Spleen (tissue), 7 donors: ENCODE measurements around the gene TMED8.
"Not testable (repeated sequence)": the region's sequence is repeated elsewhere in the genome, so short reads cannot be mapped to it uniquely, and the experiment has no call there.

ENCODE experiments used
- CTCF ChIP-seq, 11 experiments: fragments of 200-600 bp in 7 of 11; fragments of 450-650 bp in 4 of 11; sonication (generic) in 4 of 11; IDR thresholded peaks in 8 of 11; conservative IDR thresholded peaks in 3 of 11; 1 replicate in 7 of 11; 2 replicates in 4 of 11; pipeline versions ENCODE4 v1.4.0 to v1.8.0; 2016 to 2021; ENCODE audit warnings: antibody characterized with exemption in 11 of 11, inconsistent platforms in 4 of 11, mild to moderate bottlenecking in 1 of 11
- POLR2A ChIP-seq, 3 donors: fragments of 450-650 bp; IDR thresholded peaks; one replicate each; pipeline ENCODE4 v1.5.1; 2017; ENCODE audit warnings: antibody characterized with exemption in 3 of 3, mild to moderate bottlenecking in 1 of 3
- POLR2AphosphoS5 ChIP-seq, 3 donors: sonication (generic); formaldehyde crosslinking; IDR thresholded peaks; one replicate each; pipeline ENCODE4 v1.5.1; 2017; ENCODE audit warnings: antibody characterized with exemption in 3 of 3
- donor health status: DM: no; HTN: no; CAD: no; lungs with moderate emphysema.
- donor health status: DM: no; HTN: no; CAD: no.
- donor health status: DM: no; HTN: no; CAD: no.

- TF ChIP-seq POLR2A (IDR thresholded peaks at IDR 0.05); CTCF (IDR thresholded peaks at IDR 0.05 in 8 of 11, conservative IDR thresholded peaks at IDR 0.05 in 3 of 11); POLR2AphosphoS5 (IDR thresholded peaks at IDR 0.05): not testable (repeated sequence)
Observed at GRCh38 chr14:77337255-77337654, 39.6 kb downstream of the TMED8 start.
